Epithelial cell of umbilical artery (primary cell): ENCODE measurements around the gene ANKRD34B. TPM values are rescaled to one million over a fixed set of nuclear protein-coding genes. Genes with fewer than 3 reads are reported as not detected.

Experiments
- total RNA-seq: library from RNA; depleted of rRNA; stranded (reverse); fragments of >200 nt; gene quantifications from 2 replicates; pipeline ENCODE4 v1.2.3, GENCODE V29; 2014

Gene ANKRD34B
- not detected in 2 replicates for total RNA-seq

DNA sequence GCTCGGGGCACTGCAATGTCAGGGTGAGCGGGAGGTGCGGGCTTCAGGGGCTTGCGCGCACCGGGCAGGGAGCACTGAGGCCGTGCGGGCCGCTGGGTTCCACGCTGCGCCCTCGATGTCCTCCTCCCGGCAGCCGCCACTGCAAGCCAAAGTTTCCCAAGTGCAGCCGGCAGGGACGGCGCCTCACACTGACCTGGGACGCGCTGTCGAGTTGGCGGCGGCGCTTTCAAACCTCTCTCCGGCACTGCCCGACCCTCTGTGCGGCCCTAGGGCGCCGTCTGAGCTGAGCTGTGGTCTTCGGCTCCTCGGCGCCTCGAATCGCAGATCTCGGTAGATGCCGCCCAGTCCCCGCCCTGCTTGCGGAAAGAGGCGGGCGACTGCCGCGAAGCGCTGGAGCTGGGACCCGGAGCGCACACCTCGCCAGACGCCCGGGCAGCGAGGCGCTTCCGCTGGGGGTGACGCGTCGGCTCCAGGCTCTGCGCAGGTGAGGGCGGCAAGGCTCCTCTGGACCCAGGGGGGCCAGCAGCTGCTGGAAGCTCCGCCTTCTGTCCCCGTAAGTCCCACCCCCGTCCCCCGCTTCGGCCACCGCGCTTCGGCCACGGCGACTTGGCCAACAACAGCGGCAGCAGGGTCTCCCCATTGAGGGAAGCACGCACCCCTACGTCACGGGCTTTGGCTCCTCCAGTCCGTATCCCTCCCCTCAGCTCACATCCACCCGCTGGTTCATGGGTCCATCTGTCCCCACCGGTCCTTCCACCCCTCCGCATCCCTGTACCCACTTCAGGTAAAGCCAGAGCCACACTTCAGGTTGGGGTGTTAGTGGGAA, at the start of gene ANKRD34B:
TSS of gene ANKRD34B (minus strand) at position 320 of the 826 bp plus-strand sequence. CDS start 10,261 bp downstream, outside the sequence.

Other genes starting within 250 kb of the ANKRD34B start
- gene ZFYVE16, start 162.2 kb downstream of the ANKRD34B start, total RNA-seq, result 23.1 and 32.5 TPM in 2 replicates
- 2.9 and 3.3 TPM in 2 replicates for gene FAM151B, start 82.2 kb downstream of the ANKRD34B start, total RNA-seq
- gene MSH3, start 84.4 kb upstream of the ANKRD34B start, total RNA-seq, result 8.8 and 10.6 TPM in 2 replicates
- 23.7 and 39.7 TPM in 2 replicates for gene DHFR, start 84.7 kb upstream of the ANKRD34B start, total RNA-seq